ENCODE measurements around the gene ARSA. TPM values are rescaled to one million over a fixed set of nuclear protein-coding genes. Genes with fewer than 3 reads are reported as not detected.

The ARSA gene
- total RNA-seq, 8 experiments from 2014 or later: 7.1 to 43.4 (median 13.2) TPM

DNA sequence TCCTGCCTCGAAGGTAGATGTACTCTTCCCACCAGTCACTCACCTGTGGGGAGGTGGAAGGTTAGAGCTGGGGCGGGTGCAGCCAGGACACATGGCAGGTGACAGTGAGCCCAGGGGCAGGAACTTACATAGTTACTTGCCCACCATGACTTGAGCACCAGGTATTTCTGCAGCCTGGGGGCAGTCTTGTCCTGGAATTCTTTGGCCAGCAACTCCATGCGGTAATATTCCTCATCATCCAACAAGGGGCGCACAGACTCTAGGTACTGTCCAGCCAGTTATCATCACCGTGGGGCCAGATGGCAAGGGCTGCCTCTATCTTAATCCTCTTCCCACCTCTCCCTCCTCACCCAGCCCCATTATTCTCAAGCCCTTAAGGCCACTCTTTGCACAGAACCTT lies 51.9 kb downstream of the ARSA start:
- no peaks in the 10 kb centered on the region for H3K4me1 ChIP-seq (replicated peaks in 1 of 2)
- H3K4me3 ChIP-seq: no peak overlapping the region
- WGBS, 10 experiments: 0 to 90% (median 49%) methylated on average over 1 to 3 of the region's 5 CpGs; no CpG with 5 or more reads in 5 of the 10 experiments
- in situ Hi-C loops (cut with MboI; ENCODE audit: low pct_unique_long_range_greater_than_20kb in 2 of 9, low sequenced_read_pairs in 9 of 9, unreplicated experiment in 9 of 9): no loop called here
- ATAC-seq (replicated peaks in 6 of 8): peak in 7 of 8 experiments; percentile 36 to 78 (median 58)
- H3K27ac ChIP-seq: no peak overlapping the region

DNA sequence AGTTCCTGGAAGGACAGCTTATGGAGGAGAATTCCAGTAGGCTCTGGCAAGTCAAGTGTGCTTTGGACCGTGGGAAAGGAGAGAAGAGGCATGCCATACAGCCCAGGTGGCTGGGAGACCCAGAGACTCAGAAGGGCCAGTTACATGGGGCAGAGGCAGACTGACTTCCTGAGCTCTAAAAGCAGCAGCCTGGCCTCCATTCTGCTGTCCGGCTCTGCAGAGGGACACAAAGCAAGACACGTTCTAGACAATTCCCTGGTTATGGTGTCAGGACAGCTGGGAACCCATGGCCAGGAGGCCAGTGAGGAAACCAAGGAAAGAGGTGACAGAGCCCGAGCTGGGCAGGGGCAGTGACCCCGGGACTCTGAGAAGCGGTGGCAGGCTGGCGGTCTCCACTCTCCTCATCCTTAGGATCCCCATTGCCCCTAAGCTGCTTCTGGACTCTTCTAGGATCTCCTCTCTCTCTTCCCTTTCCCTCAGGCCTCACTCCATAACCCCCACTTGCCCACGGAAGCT lies 52.5 kb downstream of the ARSA start:
- Histone ChIP-seq H3K27ac (no peak overlapping the region), H3K4me1 (replicated peaks in 1 of 2) (no peaks in the 10 kb centered on the region), H3K4me3 (no peak overlapping the region)
- in situ Hi-C loops (cut with MboI; ENCODE audit: low pct_unique_long_range_greater_than_20kb in 2 of 9, low sequenced_read_pairs in 9 of 9, unreplicated experiment in 9 of 9): no loop called here
- 72 to 100% (median 80%) methylated on average over 1 to 5 of the region's 8 CpGs; no CpG with 5 or more reads in 3 of the 10 experiments for WGBS, 10 experiments
- no peak for ATAC-seq (replicated peaks in 6 of 8)

Other genes starting within 250 kb of the ARSA start
- gene SBF1, start 153.1 kb downstream of the ARSA start, total RNA-seq: 10 to 100 TPM; 37.5 to 94.4 (median 60.3) TPM
- 1 to 10 TPM in 5 of 8 experiments, under 1 TPM in 3; 0.09 to 7.6 (median 1.2) TPM for gene ADM2, start 146.6 kb downstream of the ARSA start, total RNA-seq
- under 1 TPM in 4 of 8 experiments, not detected in 4; 0.13 to 0.52 (median 0.36) TPM for gene MIOX, start 141.3 kb downstream of the ARSA start, total RNA-seq
- 10 to 100 TPM; 20.2 to 44.9 (median 39.9) TPM for gene LMF2, start 120.5 kb downstream of the ARSA start, total RNA-seq
- 10 to 100 TPM; 12.1 to 59.7 (median 39.5) TPM for gene NCAPH2, start 119.9 kb downstream of the ARSA start, total RNA-seq
- gene SCO2, start 102.6 kb downstream of the ARSA start, total RNA-seq: 1 to 10 TPM in 5 of 8 experiments, under 1 TPM in 3; 0.64 to 2.2 (median 1.2) TPM
- gene TYMP, start 98.1 kb downstream of the ARSA start, total RNA-seq: 10 to 100 TPM in 1 of 8 experiments, 1 to 10 TPM in 6, under 1 TPM in 1; 0.87 to 10.6 (median 3.9) TPM
- 1 to 10 TPM in 2 of 8 experiments, under 1 TPM in 6; 0.16 to 1.5 (median 0.40) TPM for gene KLHDC7B, start 82.3 kb downstream of the ARSA start, total RNA-seq
- 1 to 10 TPM in 1 of 8 experiments, under 1 TPM in 1, not detected in 6; 0.87 to 1.2 TPM for gene SYCE3, start 65.2 kb downstream of the ARSA start, total RNA-seq
- 10 to 100 TPM in 3 of 8 experiments, 1 to 10 TPM in 5; 2.8 to 17.7 (median 9.6) TPM for gene CPT1B, start 49.7 kb downstream of the ARSA start, total RNA-seq
- gene CHKB, start 45.3 kb downstream of the ARSA start, total RNA-seq: 10 to 100 TPM; 19.0 to 71.7 (median 33.1) TPM
- 10 to 100 TPM in 5 of 8 experiments, 1 to 10 TPM in 1, under 1 TPM in 2; 0.41 to 38.1 (median 27.4) TPM for gene MAPK8IP2, start 27.4 kb downstream of the ARSA start, total RNA-seq
- gene SHANK3, start 44.7 kb upstream of the ARSA start, total RNA-seq: 1 to 10 TPM in 5 of 8 experiments, under 1 TPM in 3; 0.41 to 7.8 (median 5.2) TPM
- gene ACR, start 110.1 kb upstream of the ARSA start, total RNA-seq: under 1 TPM in 4 of 8 experiments, not detected in 4; 0.33 to 1.00 (median 0.63) TPM
- gene RABL2B, start 155.5 kb upstream of the ARSA start, total RNA-seq: 10 to 100 TPM in 7 of 8 experiments, 1 to 10 TPM in 1; 9.3 to 33.7 (median 22.6) TPM